ENCODE results near the gene TMEM120B.
A peak's percentile ranks its signal among the peaks of the same experiment; 100 is the strongest.

DNA sequence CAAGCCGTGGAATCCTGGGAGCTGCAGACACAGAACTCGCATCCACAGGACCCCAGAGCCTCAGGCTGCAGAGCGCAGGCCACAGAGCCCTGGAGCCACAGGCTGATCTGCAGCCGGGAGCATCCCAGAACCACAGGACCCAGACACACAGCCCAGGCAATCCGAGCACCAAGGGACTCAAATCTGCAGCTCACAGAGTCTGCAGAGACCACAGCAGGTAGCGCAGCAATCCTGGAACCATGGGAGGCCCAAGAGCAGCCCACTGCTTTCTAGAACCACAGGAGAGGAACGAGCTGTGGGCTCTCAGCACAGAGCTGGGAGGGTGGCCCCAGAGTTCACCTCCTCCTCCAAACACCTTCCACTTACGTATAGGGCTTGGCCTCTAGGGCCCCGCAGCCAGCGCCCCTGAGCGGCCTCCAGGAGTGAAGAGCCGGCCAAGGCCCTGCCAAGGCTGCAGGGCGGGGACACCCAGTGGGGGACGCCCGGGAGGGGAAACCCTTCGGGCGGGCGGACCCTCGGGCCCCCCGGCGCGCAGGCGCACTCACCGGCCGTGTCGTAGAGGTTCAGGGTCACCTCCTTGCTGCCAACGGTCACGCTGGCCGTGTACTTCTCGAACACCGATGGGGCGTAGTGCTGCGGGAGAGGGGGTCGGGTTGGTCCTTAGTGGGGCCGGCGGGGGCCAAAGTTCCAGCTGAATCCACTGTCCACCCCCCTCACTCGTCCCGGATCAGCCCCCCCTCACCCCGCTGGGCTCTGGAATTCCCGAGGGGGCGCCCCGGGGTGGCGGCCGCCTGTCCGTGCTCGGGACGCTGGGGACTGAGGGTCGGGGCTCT lies 80.3 kb downstream of the TMEM120B start:
- TF ChIP-seq POLR2A (IDR thresholded peaks at IDR 0.05) = peak in 1 of 2 donors; percentile 10
- TF ChIP-seq, protein P1, sequence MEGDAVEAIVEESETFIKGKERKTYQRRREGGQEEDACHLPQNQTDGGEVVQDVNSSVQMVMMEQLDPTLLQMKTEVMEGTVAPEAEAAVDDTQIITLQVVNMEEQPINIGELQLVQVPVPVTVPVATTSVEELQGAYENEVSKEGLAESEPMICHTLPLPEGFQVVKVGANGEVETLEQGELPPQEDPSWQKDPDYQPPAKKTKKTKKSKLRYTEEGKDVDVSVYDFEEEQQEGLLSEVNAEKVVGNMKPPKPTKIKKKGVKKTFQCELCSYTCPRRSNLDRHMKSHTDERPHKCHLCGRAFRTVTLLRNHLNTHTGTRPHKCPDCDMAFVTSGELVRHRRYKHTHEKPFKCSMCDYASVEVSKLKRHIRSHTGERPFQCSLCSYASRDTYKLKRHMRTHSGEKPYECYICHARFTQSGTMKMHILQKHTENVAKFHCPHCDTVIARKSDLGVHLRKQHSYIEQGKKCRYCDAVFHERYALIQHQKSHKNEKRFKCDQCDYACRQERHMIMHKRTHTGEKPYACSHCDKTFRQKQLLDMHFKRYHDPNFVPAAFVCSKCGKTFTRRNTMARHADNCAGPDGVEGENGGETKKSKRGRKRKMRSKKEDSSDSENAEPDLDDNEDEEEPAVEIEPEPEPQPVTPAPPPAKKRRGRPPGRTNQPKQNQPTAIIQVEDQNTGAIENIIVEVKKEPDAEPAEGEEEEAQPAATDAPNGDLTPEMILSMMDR (IDR thresholded peaks at IDR 0.05) = peak in 1 of 6 experiments; percentile 3

Data from Peyer's patch (tissue), 4 donors.